Karpas-422 (cell line): ENCODE results near the gene POMGNT1. TPM values are rescaled to one million over a fixed set of nuclear protein-coding genes. Genes with fewer than 3 reads are reported as not detected.

ENCODE experiments used
- DNase-seq: peaks from one replicate; pipeline ENCODE4 v3.0.0-alpha.2; 2015
- H2AFZ ChIP-seq: fragments of 200-600 bp; sonication (generic); 2 replicates; pipeline ENCODE4 v1.6.1; 2014; ENCODE audit warnings: antibody characterized with exemption, low read length, mixed read lengths
- H3K27ac ChIP-seq: fragments of 200-600 bp; sonication (generic); 2 replicates; pipeline ENCODE4 v1.5.1; 2014; ENCODE audit warnings: mild to moderate bottlenecking, low read length, moderate library complexity
- H3K27me3 ChIP-seq: fragments of 200-600 bp; sonication (generic); 2 replicates; pipeline ENCODE4 v1.6.1; 2014; ENCODE audit warnings: low read length, mixed read lengths
- H3K36me3 ChIP-seq: fragments of 200-600 bp; sonication (generic); 2 replicates; pipeline ENCODE4 v1.6.1; 2014; ENCODE audit warnings: low read length, mixed read lengths; ENCODE audit not compliant: insufficient read depth
- H3K4me1 ChIP-seq: fragments of 200-600 bp; sonication (generic); 2 replicates; pipeline ENCODE4 v1.6.1; 2014; ENCODE audit warnings: mild to moderate bottlenecking, low read length, mixed read lengths
- H3K4me2 ChIP-seq: fragments of 200-600 bp; sonication (generic); 2 replicates; pipeline ENCODE4 v1.6.1; 2014; ENCODE audit warnings: low read length, low read depth, mild to moderate bottlenecking; ENCODE audit not compliant: poor library complexity, severe bottlenecking
- H3K4me3 ChIP-seq: fragments of 200-600 bp; sonication (generic); 2 replicates; pipeline ENCODE4 v1.5.1; 2014; ENCODE audit warnings: mild to moderate bottlenecking, antibody characterized with exemption, low read length, mixed read lengths
- H3K79me2 ChIP-seq: fragments of 200-600 bp; sonication (generic); 2 replicates; pipeline ENCODE4 v1.6.1; 2014; ENCODE audit warnings: mild to moderate bottlenecking, low read length, mixed read lengths
- H3K9ac ChIP-seq: fragments of 200-600 bp; sonication (generic); 2 replicates; pipeline ENCODE4 v1.6.0; 2014; ENCODE audit warnings: low read length
- H3K9me2 ChIP-seq: fragments of 200-600 bp; sonication (generic), shearing (Covaris generic); replicated peaks from 2 replicates; pipeline ENCODE4 v1.6.0; 2014; ENCODE audit warnings: mild to moderate bottlenecking, low read length, moderate library complexity; ENCODE audit not compliant: insufficient read depth
- H3K9me3 ChIP-seq: fragments of 300-700, 200-600 bp; sonication (generic); 2 replicates; pipeline ENCODE4 v1.6.1; 2014; ENCODE audit warnings: low read length, mixed read lengths
- H4K20me1 ChIP-seq: fragments of 200-600 bp; sonication (generic); 2 replicates; pipeline ENCODE4 v1.6.1; 2014; ENCODE audit warnings: mild to moderate bottlenecking, antibody characterized with exemption, low read length, low read depth; ENCODE audit not compliant: insufficient read depth
- total RNA-seq: library from RNA; depleted of rRNA; stranded (reverse); fragments of >200 nt; shearing (Covaris generic); gene quantifications from 2 replicates; pipeline ENCODE4 v1.2.3, GENCODE V29; 2014; ENCODE audit warnings: low replicate concordance

Gene POMGNT1
- total RNA-seq, 1 experiment from 2014 or later, result 55.0 TPM

DNA sequence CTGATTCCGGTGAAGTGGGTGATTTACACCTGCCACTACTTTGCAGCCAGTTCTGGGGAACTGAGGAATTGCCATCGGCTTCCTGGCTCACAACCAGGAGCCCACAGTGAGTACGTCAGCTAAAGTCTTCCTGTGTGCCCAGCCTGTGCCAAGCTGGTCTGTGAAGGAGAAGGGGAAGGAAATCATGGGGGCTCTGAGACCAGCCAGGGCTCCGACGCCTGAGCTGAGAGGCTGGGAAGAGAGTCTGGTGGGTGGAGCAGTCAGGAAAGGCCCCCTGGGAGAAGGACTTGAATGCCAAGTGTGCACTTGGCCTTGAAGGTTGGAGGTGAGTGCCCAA, 6.1 kb upstream of the POMGNT1 start:
- Histone ChIP-seq H3K79me2 (no peaks in the 10 kb centered on the region), H3K9me3 (no peaks in the 10 kb centered on the region), H3K9ac (no peak overlapping the region), H3K4me1 (peaks cover 7% of the 10 kb centered on the region), H3K4me2 (no peak overlapping the region), H3K27ac (no peak overlapping the region), H3K4me3 (no peak overlapping the region), H3K27me3 (no peaks in the 10 kb centered on the region), H3K9me2 (no peaks in the 10 kb centered on the region), H4K20me1 (no peaks in the 10 kb centered on the region), H2AFZ (no peak overlapping the region), H3K36me3 (no peaks in the 10 kb centered on the region)
- DNase-seq, result no peak

GRCh38 chr1:46203738-46204405, 5.6 kb upstream of the POMGNT1 start:
- no peaks in the 10 kb centered on the region for H3K9me2 ChIP-seq
- H3K9ac ChIP-seq, result no peak overlapping the region

GRCh38 chr1:46199233-46199749, 1.1 kb upstream of the POMGNT1 start:
- no peak for DNase-seq
- Histone ChIP-seq H3K27ac (no peak overlapping the region), H3K9me3 (no peaks in the 10 kb centered on the region), H3K4me1 (peaks cover 31% of the 10 kb centered on the region), H3K9ac (peak overlapping the region; percentile 86), H3K36me3 (no peaks in the 10 kb centered on the region), H4K20me1 (no peaks in the 10 kb centered on the region), H3K9me2 (no peaks in the 10 kb centered on the region), H3K27me3 (no peaks in the 10 kb centered on the region), H3K4me3 (peak overlapping the region; percentile 99), H3K4me2 (peak overlapping the region; percentile 76), H3K79me2 (peaks cover 10% of the 10 kb centered on the region), H2AFZ (no peak overlapping the region)

More at GRCh38 chr1:46203738-46204405, 5.6 kb upstream of the POMGNT1 start:
- Histone ChIP-seq H3K36me3 (no peaks in the 10 kb centered on the region), H3K27ac (no peak overlapping the region), H3K27me3 (no peaks in the 10 kb centered on the region), H3K4me2 (no peak overlapping the region), H2AFZ (no peak overlapping the region; the same call in 1 of the 2 replicates), H3K79me2 (no peaks in the 10 kb centered on the region), H4K20me1 (no peaks in the 10 kb centered on the region), H3K4me3 (no peak overlapping the region; the same call in 1 of the 2 replicates), H3K4me1 (peaks cover 12% of the 10 kb centered on the region), H3K9me3 (no peaks in the 10 kb centered on the region)
- DNase-seq, result no peak

- Histone ChIP-seq H3K9me2 (no peaks in the 10 kb centered on the region), H3K36me3 (no peaks in the 10 kb centered on the region), H3K27me3 (no peaks in the 10 kb centered on the region), H3K27ac (peak overlapping the region; percentile 60; the same call in 1 of the 2 replicates), H3K4me2 (peak overlapping the region; percentile 91), H3K9ac (peak overlapping the region; percentile 98), H2AFZ (peak overlapping the region; percentile 98; the same call in 1 of the 2 replicates), H4K20me1 (no peaks in the 10 kb centered on the region), H3K79me2 (peaks cover 10% of the 10 kb centered on the region), H3K4me3 (peak overlapping the region; percentile 99), H3K9me3 (no peaks in the 10 kb centered on the region), H3K4me1 (peaks cover 25% of the 10 kb centered on the region)
- no peak for DNase-seq
Observed at GRCh38 chr1:46197560-46197963, 672 bp downstream of the POMGNT1 start.

- no peak overlapping the region for H3K27ac ChIP-seq
- no peak overlapping the region; the same call in 1 of the 2 replicates for H3K9ac ChIP-seq
- H2AFZ ChIP-seq, result no peak overlapping the region
- H3K9me2 ChIP-seq, result no peaks in the 10 kb centered on the region
- no peaks in the 10 kb centered on the region for H3K9me3 ChIP-seq
- peaks cover 10% of the 10 kb centered on the region for H3K79me2 ChIP-seq
- H3K4me1 ChIP-seq, result peaks cover 25% of the 10 kb centered on the region
- no peak for DNase-seq
- H4K20me1 ChIP-seq, result no peaks in the 10 kb centered on the region
- no peaks in the 10 kb centered on the region for H3K27me3 ChIP-seq
- no peaks in the 10 kb centered on the region for H3K36me3 ChIP-seq
- no peak overlapping the region for H3K4me2 ChIP-seq
- no peak overlapping the region for H3K4me3 ChIP-seq
Observed at GRCh38 chr1:46196609-46197008, 1.6 kb downstream of the POMGNT1 start.

DNA sequence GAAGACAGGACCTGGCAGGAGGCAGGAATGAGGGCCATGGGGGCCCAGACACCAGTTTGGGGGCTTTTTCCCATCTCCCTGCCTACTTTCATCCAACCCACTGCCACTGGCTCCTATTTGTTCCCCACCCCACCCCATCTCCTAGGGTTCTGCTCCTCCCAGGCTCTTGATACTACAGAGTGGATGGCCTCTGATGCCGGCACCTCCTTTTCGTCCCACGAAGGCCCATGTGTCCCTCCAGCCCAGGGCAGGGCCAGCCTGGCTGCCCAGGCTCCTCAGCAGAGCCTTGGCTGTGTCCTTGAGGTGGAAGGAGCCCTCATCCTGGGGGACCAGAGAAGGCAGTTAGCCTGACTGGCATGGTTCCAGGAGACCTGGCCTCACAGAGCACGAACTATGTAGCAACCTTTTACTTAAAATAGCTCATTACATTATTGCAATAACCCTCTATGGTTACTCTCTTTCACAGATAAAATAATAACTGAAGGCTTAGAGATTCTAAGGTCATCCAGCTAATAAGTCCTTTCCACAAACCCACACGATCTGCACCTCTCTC, 3.5 kb downstream of the POMGNT1 start:
- H3K4me2 ChIP-seq, result no peak overlapping the region
- no peak overlapping the region for H3K4me3 ChIP-seq
- H3K27me3 ChIP-seq, result no peaks in the 10 kb centered on the region
- H3K4me1 ChIP-seq, result peaks cover 25% of the 10 kb centered on the region
- H4K20me1 ChIP-seq, result no peaks in the 10 kb centered on the region
- H3K27ac ChIP-seq, result no peak overlapping the region
- H3K9ac ChIP-seq, result no peak overlapping the region
- H3K9me2 ChIP-seq, result no peaks in the 10 kb centered on the region
- H3K9me3 ChIP-seq, result no peaks in the 10 kb centered on the region
- H2AFZ ChIP-seq, result no peak overlapping the region
- DNase-seq, result no peak
- no peaks in the 10 kb centered on the region for H3K36me3 ChIP-seq
- H3K79me2 ChIP-seq, result peaks cover 10% of the 10 kb centered on the region

GRCh38 chr1:46193984-46194570, 4.2 kb downstream of the POMGNT1 start:
- no peak overlapping the region for H3K9ac ChIP-seq
- H3K4me1 ChIP-seq, result peaks cover 21% of the 10 kb centered on the region
- peaks cover 10% of the 10 kb centered on the region for H3K79me2 ChIP-seq
- no peak overlapping the region for H2AFZ ChIP-seq
- no peak overlapping the region for H3K4me3 ChIP-seq
- DNase-seq, result no peak
- H3K27me3 ChIP-seq, result no peaks in the 10 kb centered on the region
- H3K9me2 ChIP-seq, result no peaks in the 10 kb centered on the region
- H3K27ac ChIP-seq, result no peak overlapping the region
- H3K4me2 ChIP-seq, result no peak overlapping the region
- H4K20me1 ChIP-seq, result no peaks in the 10 kb centered on the region
- no peaks in the 10 kb centered on the region for H3K36me3 ChIP-seq
- H3K9me3 ChIP-seq, result no peaks in the 10 kb centered on the region

- no peaks in the 10 kb centered on the region for H3K27me3 ChIP-seq
- peaks cover 15% of the 10 kb centered on the region for H3K4me1 ChIP-seq
- no peaks in the 10 kb centered on the region for H3K9me2 ChIP-seq
- no peak overlapping the region for H3K4me3 ChIP-seq
- H2AFZ ChIP-seq, result no peak overlapping the region
- H3K9ac ChIP-seq, result no peak overlapping the region
- DNase-seq, result no peak
- H4K20me1 ChIP-seq, result no peaks in the 10 kb centered on the region
- H3K27ac ChIP-seq, result no peak overlapping the region
- H3K36me3 ChIP-seq, result no peaks in the 10 kb centered on the region
- peaks cover 10% of the 10 kb centered on the region for H3K79me2 ChIP-seq
- H3K4me2 ChIP-seq, result no peak overlapping the region
- no peaks in the 10 kb centered on the region for H3K9me3 ChIP-seq
Observed at GRCh38 chr1:46193285-46193684, 4.9 kb downstream of the POMGNT1 start.
